ENCODE measurements around the gene ZYX. TPM values are rescaled to one million over a fixed set of nuclear protein-coding genes. Genes with fewer than 3 reads are reported as not detected.
"Not testable (repeated sequence)": the region's sequence is repeated elsewhere in the genome, so short reads cannot be mapped to it uniquely, and the experiment has no call there.

ZYX gene
- total RNA-seq, 1 donor from 2014 or later, result 162 TPM

DNA sequence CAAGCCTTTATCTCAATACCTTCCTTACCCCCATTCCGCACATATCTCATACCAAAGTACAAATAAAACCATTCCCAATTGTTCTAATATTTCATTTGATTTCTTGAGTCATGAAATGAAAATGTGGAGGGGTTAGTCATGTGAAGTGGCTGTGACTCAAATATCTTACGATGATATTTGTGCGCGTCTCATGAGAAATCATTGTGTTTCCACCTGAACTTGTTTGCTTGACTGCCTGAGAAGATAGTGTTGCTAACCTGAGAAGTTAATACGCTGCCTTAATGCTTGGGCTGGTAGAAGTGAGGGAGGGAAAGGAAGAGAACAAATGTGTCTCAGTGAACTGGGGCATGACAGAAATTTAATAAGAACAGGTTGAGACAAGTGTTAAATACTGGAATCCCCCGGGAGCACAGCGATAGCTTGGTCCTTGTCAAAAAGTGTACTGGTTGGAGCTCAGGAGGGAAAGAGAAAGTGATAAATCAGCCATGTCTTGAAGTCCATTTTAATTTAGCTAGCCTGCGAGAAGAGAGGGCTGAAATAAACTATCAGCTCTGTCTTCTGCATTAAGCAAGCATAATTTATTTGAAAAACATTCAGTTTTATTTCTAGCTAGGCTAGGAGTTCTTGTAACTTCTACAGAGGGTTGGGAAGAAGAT lies 34.7 kb downstream of the ZYX start:
- Histone ChIP-seq H3K27me3 (ENCODE audit: control insufficient read depth, insufficient read depth, low read length) (no peaks in the 10 kb centered on the region), H3K4me3 (ENCODE audit: low read depth, low read length) (no peak overlapping the region), H3K36me3 (ENCODE audit: control insufficient read depth, insufficient read depth, low read length) (no peaks in the 10 kb centered on the region)
- DNase-seq (ENCODE audit: low read depth), result no peak
- TF ChIP-seq, protein P1, sequence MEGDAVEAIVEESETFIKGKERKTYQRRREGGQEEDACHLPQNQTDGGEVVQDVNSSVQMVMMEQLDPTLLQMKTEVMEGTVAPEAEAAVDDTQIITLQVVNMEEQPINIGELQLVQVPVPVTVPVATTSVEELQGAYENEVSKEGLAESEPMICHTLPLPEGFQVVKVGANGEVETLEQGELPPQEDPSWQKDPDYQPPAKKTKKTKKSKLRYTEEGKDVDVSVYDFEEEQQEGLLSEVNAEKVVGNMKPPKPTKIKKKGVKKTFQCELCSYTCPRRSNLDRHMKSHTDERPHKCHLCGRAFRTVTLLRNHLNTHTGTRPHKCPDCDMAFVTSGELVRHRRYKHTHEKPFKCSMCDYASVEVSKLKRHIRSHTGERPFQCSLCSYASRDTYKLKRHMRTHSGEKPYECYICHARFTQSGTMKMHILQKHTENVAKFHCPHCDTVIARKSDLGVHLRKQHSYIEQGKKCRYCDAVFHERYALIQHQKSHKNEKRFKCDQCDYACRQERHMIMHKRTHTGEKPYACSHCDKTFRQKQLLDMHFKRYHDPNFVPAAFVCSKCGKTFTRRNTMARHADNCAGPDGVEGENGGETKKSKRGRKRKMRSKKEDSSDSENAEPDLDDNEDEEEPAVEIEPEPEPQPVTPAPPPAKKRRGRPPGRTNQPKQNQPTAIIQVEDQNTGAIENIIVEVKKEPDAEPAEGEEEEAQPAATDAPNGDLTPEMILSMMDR (IDR thresholded peaks at IDR 0.05; ENCODE audit: insufficient read depth, low read length, poor library complexity, severe bottlenecking), result no peak

DNA sequence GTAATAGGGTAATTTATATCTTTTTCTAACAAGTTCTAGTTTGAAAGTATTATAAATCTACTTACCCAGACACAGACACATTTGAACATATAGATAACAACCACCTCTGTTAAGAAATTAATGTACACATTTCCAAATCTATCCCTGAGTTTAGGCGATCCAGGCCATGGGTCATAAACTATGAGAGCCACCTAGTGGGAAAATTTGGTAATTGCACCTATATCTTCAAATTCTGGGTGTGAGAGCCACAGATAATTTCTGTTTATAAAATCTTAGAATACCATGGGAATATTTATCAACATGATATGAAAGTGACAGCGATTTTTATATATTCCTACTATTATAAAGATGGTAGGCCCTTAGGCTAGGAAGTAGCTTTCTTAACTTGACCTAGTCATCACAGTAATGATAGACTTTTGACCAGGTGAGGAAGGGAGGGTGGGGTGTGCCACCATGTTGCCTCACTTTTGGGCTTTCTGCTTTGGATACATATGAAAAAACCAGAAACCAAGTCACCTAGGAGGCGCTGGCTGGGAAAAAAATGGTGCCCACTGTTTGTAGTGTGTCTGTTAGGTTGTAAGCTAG lies 35.5 kb downstream of the ZYX start:
- no peaks in the 10 kb centered on the region for H3K27me3 ChIP-seq (ENCODE audit: control insufficient read depth, insufficient read depth, low read length)
- H3K36me3 ChIP-seq (ENCODE audit: control insufficient read depth, insufficient read depth, low read length), result no peaks in the 10 kb centered on the region
- H3K4me3 ChIP-seq (ENCODE audit: low read depth, low read length), result no peak overlapping the region
- TF ChIP-seq, protein P1 (IDR thresholded peaks at IDR 0.05; ENCODE audit: insufficient read depth, low read length, poor library complexity, severe bottlenecking), result peak; percentile 69
- DNase-seq (ENCODE audit: low read depth), result no peak

DNA sequence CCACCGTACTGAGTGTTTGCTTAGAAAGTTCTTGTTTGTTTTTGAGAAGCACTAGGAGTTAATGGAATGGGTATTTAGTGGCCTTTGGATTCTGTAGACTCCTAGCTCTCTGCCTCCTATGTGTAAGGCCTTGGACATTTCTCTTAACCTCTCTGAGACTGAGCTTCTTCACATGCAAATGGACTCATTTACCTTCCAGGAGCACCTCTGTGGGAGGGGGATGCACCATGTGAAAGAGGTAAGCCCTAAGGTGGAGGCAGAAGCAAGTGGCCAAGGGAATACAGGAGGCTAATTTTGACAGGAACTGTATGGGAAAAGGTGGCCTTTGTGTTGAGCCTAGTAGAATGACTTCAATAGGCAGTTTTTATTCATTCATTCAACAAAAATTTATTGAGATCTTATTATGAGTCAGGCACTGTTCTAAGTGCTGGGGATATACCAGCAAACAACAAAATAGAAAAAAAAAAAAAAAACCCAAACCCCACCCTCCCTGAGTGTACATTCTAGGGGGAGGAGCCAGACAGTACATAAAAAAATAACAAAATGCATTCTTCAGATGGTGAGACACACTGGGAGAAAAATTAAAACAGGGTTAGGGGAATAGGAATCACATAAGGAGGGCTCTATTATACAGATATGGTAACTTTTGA lies 36.7 kb downstream of the ZYX start:
- Histone ChIP-seq H3K27me3 (ENCODE audit: control insufficient read depth, insufficient read depth, low read length) (no peaks in the 10 kb centered on the region), H3K4me3 (ENCODE audit: low read depth, low read length) (no peak overlapping the region), H3K36me3 (ENCODE audit: control insufficient read depth, insufficient read depth, low read length) (no peaks in the 10 kb centered on the region)
- no peak for DNase-seq (ENCODE audit: low read depth)
- TF ChIP-seq, protein P1 (IDR thresholded peaks at IDR 0.05; ENCODE audit: insufficient read depth, low read length, poor library complexity, severe bottlenecking), result no peak

DNA sequence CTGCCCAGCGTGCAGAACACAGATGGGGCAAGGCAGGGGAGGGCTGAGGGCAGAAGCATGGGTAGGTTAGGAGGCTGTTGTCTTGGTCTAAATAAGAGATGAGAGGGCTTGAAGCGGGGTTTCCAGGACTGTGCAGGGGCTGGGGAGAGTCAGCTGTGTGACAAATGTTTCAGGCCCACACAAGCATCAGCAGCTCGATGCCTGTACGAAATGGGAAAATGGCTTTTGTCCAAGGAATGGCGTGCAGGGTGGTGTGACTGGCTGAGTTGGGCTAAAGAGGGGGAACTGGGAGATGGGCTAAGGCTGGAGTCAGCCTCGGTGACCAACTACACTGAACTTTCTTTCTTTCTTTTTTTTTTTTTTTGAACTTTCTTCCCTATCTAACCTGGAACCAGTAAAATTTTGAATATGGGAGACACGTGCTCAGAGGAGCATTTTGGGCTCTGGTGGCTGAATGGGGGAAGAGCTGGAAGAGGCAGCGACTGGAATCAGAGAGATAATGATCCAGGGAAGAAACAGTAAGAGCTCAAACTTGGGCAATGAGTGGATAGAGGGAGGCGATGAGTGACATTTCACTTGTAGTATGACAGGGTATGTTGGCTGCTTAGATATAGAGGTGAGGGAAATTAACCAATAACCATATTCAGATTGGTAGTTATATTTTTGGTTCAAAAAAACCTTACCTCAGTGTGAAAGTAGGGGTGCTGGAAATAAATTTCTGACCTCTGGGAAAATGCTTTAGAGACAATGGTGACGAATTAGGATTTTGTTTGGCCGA lies 37.7 kb downstream of the ZYX start:
- TF ChIP-seq, protein P1 (IDR thresholded peaks at IDR 0.05; ENCODE audit: insufficient read depth, low read length, poor library complexity, severe bottlenecking), result no peak
- H3K4me3 ChIP-seq (ENCODE audit: low read depth, low read length), result no peak overlapping the region
- H3K36me3 ChIP-seq (ENCODE audit: control insufficient read depth, insufficient read depth, low read length), result no peaks in the 10 kb centered on the region
- DNase-seq (ENCODE audit: low read depth), result no peak
- no peaks in the 10 kb centered on the region for H3K27me3 ChIP-seq (ENCODE audit: control insufficient read depth, insufficient read depth, low read length)

DNA sequence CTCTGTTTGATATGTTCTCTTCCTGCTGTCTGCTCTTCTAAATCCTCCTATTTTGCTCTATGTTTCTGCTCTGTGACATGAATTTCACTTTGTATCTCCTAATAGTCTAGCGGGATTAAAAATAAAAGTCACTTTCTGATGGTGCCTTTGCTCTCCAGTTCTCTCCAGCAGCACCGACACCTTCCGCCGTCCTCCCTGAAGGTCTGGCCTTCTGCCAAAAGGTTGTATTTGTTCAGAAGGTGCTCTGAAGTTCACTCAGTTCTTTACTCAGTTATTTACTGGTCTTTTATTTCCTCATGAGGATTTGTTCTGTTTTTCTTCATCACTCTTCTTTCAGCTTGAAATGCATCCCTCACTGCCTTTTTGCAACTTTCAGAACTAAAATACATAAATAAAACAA lies 38.7 kb downstream of the ZYX start:
- H3K36me3 ChIP-seq (ENCODE audit: control insufficient read depth, insufficient read depth, low read length), result no peaks in the 10 kb centered on the region
- TF ChIP-seq, protein P1 (IDR thresholded peaks at IDR 0.05; ENCODE audit: insufficient read depth, low read length, poor library complexity, severe bottlenecking), result no peak
- H3K27me3 ChIP-seq (ENCODE audit: control insufficient read depth, insufficient read depth, low read length), result no peaks in the 10 kb centered on the region
- no peak for DNase-seq (ENCODE audit: low read depth)
- H3K4me3 ChIP-seq (ENCODE audit: low read depth, low read length), result no peak overlapping the region

DNA sequence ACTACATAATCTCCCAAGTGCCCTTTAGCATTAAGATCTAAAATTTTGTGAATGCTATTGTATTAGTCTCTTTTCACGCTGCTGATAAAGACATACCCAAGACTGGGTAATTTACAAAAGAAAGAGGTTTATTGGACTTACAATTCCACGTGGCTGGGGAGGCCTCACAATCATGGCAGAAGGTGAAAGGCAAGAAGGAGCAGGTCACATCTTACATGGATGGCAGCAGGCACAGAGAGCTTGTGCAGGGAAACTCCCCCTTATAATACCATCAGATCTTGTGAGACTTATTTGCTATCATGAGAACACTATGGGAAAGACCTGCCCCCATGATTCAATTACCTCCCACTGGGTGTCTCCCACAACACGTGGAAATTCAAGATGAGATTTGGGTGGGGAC lies 39.5 kb downstream of the ZYX start:
- not testable (repeated sequence) for H3K4me3 ChIP-seq (ENCODE audit: low read depth, low read length); DNase-seq (ENCODE audit: low read depth); H3K36me3 ChIP-seq (ENCODE audit: control insufficient read depth, insufficient read depth, low read length); H3K27me3 ChIP-seq (ENCODE audit: control insufficient read depth, insufficient read depth, low read length)

Measured in kidney epithelial cell (primary cell).